Measurements from ENCODE around the gene ARHGAP22.
A peak's percentile ranks its signal among the peaks of the same experiment; 100 is the strongest.
"Not testable (repeated sequence)": the region's sequence is repeated elsewhere in the genome, so short reads cannot be mapped to it uniquely, and the experiment has no call there.

Gene ARHGAP22

DNA sequence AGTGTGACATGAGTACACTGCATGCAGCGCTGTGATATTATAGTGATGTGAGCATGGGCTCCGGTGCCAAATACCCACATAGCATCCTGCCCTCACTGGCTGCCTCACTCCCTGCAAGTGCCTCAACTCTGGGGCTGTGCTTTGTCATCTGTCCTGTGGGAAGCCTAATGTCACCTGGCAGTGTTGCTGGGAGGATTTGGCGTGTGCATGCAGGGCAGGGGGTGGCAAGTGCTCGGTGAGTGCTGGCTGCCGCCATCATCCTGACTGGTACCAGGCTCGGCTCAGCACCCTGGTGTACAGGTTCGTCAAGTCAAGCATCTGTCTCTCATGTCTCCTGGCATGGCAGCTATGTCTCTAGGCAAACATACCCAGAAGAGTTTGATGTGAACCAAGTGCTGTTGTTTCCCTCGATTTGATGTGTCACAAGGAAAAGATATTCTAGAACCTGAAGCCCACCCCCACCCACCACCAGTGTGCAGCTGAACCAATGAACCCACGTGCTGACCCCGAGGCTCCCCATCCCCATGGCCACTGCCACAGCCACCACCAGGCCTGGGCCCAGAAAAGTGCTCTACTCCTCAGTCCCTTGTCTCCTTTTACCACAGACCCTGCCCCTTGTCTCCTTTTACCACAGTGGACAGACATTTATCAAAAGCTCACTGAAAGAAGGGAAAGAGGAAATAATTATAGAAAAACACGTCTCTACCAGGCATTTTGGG lies 162.6 kb downstream of the ARHGAP22 start:
- DNase-seq (ENCODE audit: low read depth), result no peak
- H3K27me3 ChIP-seq (replicated peaks; ENCODE audit: control insufficient read depth, insufficient read depth, low read length), result no peaks in the 10 kb centered on the region

DNA sequence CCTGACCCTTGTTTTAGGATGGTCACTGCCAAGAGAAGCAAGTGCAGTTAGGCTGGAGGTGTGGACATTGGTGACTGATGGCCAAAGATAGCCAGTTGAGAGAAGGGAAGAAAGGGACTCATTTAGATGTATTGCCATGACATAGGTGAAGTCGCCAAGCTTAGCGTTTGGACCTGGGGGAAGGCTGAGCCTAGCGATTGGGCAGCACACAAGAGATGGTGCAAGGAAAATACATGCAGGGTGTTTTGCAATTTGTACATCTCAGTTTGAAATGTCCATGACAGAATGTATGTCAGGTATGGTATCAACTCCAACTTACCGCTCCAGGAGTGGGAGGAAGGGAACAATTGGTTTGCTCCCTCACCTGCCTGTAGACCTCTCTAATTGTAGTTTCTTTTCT lies 164.1 kb downstream of the ARHGAP22 start:
- no peak for DNase-seq (ENCODE audit: low read depth)
- no peak overlapping the region for H3K9ac ChIP-seq (ENCODE audit: low read length)
- peaks cover 22% of the 10 kb centered on the region for H3K4me1 ChIP-seq (ENCODE audit: control insufficient read depth, insufficient read depth, low read length)
- no peaks in the 10 kb centered on the region for H3K9me3 ChIP-seq (ENCODE audit: control insufficient read depth, low read length)
- no peak overlapping the region for H3K4me3 ChIP-seq (ENCODE audit: low read length)
- H3K36me3 ChIP-seq (ENCODE audit: control insufficient read depth, insufficient read depth, low read length, severe bottlenecking), result peaks cover 25% of the 10 kb centered on the region
- no peaks in the 10 kb centered on the region for H3K27me3 ChIP-seq (replicated peaks; ENCODE audit: control insufficient read depth, insufficient read depth, low read length)

More for the DNA sequence above, 162.6 kb downstream of the ARHGAP22 start:
- Histone ChIP-seq H3K9ac (ENCODE audit: low read length) (no peak overlapping the region), H3K4me1 (ENCODE audit: control insufficient read depth, insufficient read depth, low read length) (peaks cover 22% of the 10 kb centered on the region), H3K4me3 (ENCODE audit: low read length) (no peak overlapping the region), H3K36me3 (ENCODE audit: control insufficient read depth, insufficient read depth, low read length, severe bottlenecking) (peaks cover 18% of the 10 kb centered on the region), H3K9me3 (ENCODE audit: control insufficient read depth, low read length) (no peaks in the 10 kb centered on the region)

DNA sequence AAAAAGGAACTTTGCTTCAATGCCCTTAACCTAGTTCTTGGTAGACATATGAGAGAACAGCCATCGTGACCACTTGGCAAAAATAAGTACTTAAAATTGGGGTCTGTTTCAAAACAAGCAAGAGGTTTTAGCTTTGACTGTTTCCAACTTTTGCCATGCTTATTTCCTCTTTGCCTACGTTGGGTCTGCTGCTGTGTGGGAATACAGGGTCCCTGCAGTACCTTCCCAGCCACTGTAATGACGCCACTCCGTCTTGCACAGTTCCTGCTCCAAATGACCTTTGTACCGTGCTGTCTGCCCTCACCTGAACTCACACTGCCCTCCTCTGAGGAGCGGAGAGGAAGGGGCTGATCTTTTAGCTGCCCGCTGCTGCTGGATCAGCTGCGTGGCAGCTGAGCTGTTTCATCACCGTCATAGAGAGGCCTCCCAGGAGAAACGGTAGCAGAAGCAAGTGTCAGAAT lies 165.3 kb downstream of the ARHGAP22 start:
- Histone ChIP-seq H3K36me3 (ENCODE audit: control insufficient read depth, insufficient read depth, low read length, severe bottlenecking) (peaks cover 26% of the 10 kb centered on the region), H3K9me3 (ENCODE audit: control insufficient read depth, low read length) (no peaks in the 10 kb centered on the region), H3K4me3 (ENCODE audit: low read length) (peak overlapping the region; percentile 10), H3K9ac (ENCODE audit: low read length) (peak overlapping the region; percentile 5), H3K4me1 (ENCODE audit: control insufficient read depth, insufficient read depth, low read length) (peaks cover 22% of the 10 kb centered on the region), H3K27me3 (replicated peaks; ENCODE audit: control insufficient read depth, insufficient read depth, low read length) (no peaks in the 10 kb centered on the region)
- DNase-seq (ENCODE audit: low read depth), result no peak

DNA sequence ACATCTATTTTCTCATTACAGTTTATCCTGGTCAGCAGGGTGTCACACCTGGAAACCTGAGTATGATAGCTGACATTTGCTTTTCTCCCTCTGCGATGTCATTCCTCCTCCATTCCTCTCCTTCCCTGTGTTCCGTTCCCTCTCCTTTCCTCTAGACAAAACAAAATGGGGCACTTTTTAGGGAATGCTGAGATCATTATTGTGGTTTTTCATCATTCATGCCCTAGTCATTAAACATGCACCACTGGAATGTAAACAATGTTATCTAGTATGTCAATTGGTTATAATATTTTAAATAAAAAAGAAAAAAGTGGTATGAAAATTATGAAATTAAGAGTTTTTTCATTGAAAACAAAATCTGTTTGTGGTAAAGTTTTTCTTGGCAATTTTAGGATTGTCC lies 165.8 kb downstream of the ARHGAP22 start:
- Histone ChIP-seq H3K4me1 (ENCODE audit: control insufficient read depth, insufficient read depth, low read length) (peaks cover 22% of the 10 kb centered on the region), H3K27me3 (replicated peaks; ENCODE audit: control insufficient read depth, insufficient read depth, low read length) (no peaks in the 10 kb centered on the region), H3K9me3 (ENCODE audit: control insufficient read depth, low read length) (no peaks in the 10 kb centered on the region), H3K4me3 (ENCODE audit: low read length) (no peak overlapping the region), H3K36me3 (ENCODE audit: control insufficient read depth, insufficient read depth, low read length, severe bottlenecking) (peaks cover 26% of the 10 kb centered on the region), H3K9ac (ENCODE audit: low read length) (peak overlapping the region; percentile 5)
- peak; percentile 65 for DNase-seq (ENCODE audit: low read depth)

DNA sequence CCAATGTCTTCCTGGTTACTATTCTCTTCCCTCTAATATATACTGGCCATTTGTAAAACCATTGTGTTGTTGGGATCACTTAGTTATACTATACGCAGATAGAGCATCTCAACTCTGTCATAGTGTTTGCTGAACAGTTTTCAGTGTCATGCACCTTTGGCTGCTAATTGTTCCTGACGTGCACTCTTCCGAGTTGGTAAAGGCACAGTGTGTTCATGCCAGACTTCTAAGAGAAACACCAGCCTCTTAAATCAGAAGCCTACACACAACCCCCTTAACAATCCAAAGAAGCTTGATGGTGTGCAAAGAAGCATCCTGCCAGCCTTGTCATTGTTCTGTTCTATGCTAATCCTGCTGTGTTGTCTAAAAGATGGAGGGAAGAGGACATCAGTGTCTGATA lies 167.3 kb downstream of the ARHGAP22 start:
- peaks cover 26% of the 10 kb centered on the region for H3K36me3 ChIP-seq (ENCODE audit: control insufficient read depth, insufficient read depth, low read length, severe bottlenecking)
- no peak overlapping the region for H3K9ac ChIP-seq (ENCODE audit: low read length)
- DNase-seq (ENCODE audit: low read depth), result no peak

DNA sequence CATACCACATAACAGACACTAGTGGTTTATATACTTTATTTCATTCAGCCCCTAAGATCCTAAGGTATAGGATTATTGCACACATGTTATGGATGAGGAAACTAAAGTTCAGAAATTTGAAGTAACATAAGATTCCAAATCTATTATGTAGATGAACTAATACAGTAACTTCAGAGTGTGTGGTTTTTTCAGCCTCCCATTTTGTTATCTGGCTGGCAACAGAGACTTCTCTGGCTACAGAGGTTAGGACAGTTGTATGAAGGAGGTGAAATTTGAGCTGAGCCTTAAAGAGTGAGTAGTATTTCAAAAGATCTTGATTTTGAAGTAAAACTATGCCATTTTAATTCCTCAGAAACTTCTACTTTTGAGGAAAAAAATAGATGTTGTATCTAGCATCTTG lies 173.0 kb downstream of the ARHGAP22 start:
- H3K4me3 ChIP-seq (ENCODE audit: low read length), result no peak overlapping the region
- no peaks in the 10 kb centered on the region for H3K9me3 ChIP-seq (ENCODE audit: control insufficient read depth, low read length)
- H3K9ac ChIP-seq (ENCODE audit: low read length), result no peak overlapping the region
- peak; percentile 52 for DNase-seq (ENCODE audit: low read depth)
- H3K36me3 ChIP-seq (ENCODE audit: control insufficient read depth, insufficient read depth, low read length, severe bottlenecking), result peaks cover 26% of the 10 kb centered on the region
- peaks cover 4% of the 10 kb centered on the region for H3K4me1 ChIP-seq (ENCODE audit: control insufficient read depth, insufficient read depth, low read length)
- H3K27me3 ChIP-seq (replicated peaks; ENCODE audit: control insufficient read depth, insufficient read depth, low read length), result no peaks in the 10 kb centered on the region

More for the DNA sequence above, 167.3 kb downstream of the ARHGAP22 start:
- Histone ChIP-seq H3K9me3 (ENCODE audit: control insufficient read depth, low read length) (no peaks in the 10 kb centered on the region), H3K4me1 (ENCODE audit: control insufficient read depth, insufficient read depth, low read length) (peaks cover 22% of the 10 kb centered on the region), H3K4me3 (ENCODE audit: low read length) (no peak overlapping the region), H3K27me3 (replicated peaks; ENCODE audit: control insufficient read depth, insufficient read depth, low read length) (no peaks in the 10 kb centered on the region)

DNA sequence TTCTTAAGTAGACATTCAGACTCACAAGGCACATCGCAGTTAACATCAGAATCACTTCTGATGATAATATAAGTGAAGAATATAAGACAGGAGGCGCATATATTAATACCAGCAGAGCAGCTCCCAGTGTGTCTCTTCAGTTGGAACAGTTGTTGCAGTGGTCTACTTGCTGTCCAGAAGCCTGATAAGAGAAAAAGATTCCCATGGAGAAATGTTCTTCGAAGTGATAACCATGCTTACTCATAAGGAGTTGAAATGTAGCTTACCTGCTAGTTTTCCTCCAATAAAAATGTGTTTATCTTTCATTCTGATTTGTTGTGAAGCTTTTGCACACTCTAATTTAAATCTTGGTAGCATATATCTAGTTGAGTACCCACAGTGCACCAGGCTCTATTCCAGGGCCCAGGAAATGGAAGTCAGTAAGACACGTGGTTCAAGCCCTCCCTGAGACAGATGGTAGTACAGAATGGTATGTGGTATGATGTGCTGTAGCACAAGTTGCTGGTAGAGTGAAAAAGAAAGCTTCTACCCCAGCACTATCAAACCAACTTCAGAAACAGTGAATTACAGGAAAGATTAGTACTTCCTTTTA lies 174.4 kb downstream of the ARHGAP22 start:
- no peaks in the 10 kb centered on the region for H3K9me3 ChIP-seq (ENCODE audit: control insufficient read depth, low read length)
- peaks cover 18% of the 10 kb centered on the region for H3K36me3 ChIP-seq (ENCODE audit: control insufficient read depth, insufficient read depth, low read length, severe bottlenecking)
- peaks cover 4% of the 10 kb centered on the region for H3K4me1 ChIP-seq (ENCODE audit: control insufficient read depth, insufficient read depth, low read length)
- DNase-seq (ENCODE audit: low read depth), result no peak
- no peak overlapping the region for H3K4me3 ChIP-seq (ENCODE audit: low read length)
- no peaks in the 10 kb centered on the region for H3K27me3 ChIP-seq (replicated peaks; ENCODE audit: control insufficient read depth, insufficient read depth, low read length)
- no peak overlapping the region for H3K9ac ChIP-seq (ENCODE audit: low read length)

DNA sequence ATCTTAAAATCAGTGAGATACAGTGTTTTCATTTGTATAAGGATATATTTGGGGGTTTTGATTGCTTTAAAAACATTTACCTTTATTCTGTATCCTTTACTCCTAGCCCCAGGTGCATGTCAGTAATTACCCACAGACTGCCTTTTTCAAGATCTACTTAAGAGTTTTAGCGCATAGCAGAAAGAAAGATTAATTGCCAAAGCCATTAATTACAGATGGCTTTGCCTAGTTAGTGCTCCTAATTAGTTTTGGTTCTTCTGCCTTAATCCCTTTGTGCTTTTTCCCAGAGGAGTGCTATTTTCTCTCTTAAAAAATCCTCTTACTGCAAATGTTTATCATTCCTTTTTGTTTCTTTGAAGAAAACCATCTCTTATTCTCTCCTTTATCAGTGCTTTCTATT lies 175.6 kb downstream of the ARHGAP22 start:
- Histone ChIP-seq H3K27me3 (replicated peaks; ENCODE audit: control insufficient read depth, insufficient read depth, low read length) (no peaks in the 10 kb centered on the region), H3K9me3 (ENCODE audit: control insufficient read depth, low read length) (no peaks in the 10 kb centered on the region), H3K9ac (ENCODE audit: low read length) (no peak overlapping the region), H3K4me3 (ENCODE audit: low read length) (no peak overlapping the region), H3K4me1 (ENCODE audit: control insufficient read depth, insufficient read depth, low read length) (peaks cover 4% of the 10 kb centered on the region), H3K36me3 (ENCODE audit: control insufficient read depth, insufficient read depth, low read length, severe bottlenecking) (peaks cover 17% of the 10 kb centered on the region)
- no peak for DNase-seq (ENCODE audit: low read depth)

DNA sequence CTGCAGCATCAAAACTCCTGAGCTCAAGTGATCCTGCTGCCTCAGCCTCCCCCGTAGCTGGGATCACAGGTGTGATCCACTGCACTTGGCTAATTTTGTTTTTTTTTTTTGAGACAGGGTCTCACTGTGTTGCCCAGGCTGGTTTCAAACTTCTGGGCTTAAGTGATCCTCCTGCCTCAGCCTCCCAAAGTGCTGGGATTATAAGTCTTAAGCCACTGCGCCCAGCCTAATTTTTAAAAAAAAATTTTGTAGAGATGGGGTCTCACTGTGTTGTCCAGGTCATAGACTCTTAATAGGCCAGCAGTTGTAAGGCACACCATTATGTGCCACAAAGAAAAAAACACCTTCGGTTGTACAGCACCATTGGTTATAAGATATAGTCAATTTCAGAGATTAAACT lies 176.0 kb downstream of the ARHGAP22 start:
- H3K4me3 ChIP-seq (ENCODE audit: low read length), result no peak overlapping the region
- H3K9ac ChIP-seq (ENCODE audit: low read length), result no peak overlapping the region
- H3K36me3 ChIP-seq (ENCODE audit: control insufficient read depth, insufficient read depth, low read length, severe bottlenecking), result peaks cover 17% of the 10 kb centered on the region
- H3K9me3 ChIP-seq (ENCODE audit: control insufficient read depth, low read length), result no peaks in the 10 kb centered on the region
- H3K27me3 ChIP-seq (replicated peaks; ENCODE audit: control insufficient read depth, insufficient read depth, low read length), result no peaks in the 10 kb centered on the region
- DNase-seq (ENCODE audit: low read depth), result no peak
- H3K4me1 ChIP-seq (ENCODE audit: control insufficient read depth, insufficient read depth, low read length), result peaks cover 4% of the 10 kb centered on the region

DNA sequence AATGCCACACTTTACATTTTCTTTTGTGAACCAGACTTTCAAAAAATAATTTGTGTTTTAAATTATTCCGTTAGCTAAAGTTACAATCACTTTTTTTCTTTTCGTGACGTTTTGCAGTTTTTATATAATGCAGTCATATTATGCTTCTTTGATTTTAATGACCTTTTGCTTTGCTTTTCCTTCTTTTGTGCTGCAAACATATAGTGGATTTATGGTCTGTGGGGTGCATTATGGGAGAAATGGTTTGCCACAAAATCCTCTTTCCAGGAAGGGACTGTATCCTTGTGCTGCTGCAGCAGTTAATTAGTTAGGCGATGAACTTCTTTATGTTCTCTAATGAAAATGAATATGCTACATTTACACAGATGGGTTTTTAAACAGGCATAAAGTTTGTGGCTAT lies 181.0 kb downstream of the ARHGAP22 start:
- Histone ChIP-seq H3K27me3 (replicated peaks; ENCODE audit: control insufficient read depth, insufficient read depth, low read length) (no peaks in the 10 kb centered on the region), H3K9me3 (ENCODE audit: control insufficient read depth, low read length) (no peaks in the 10 kb centered on the region), H3K4me1 (ENCODE audit: control insufficient read depth, insufficient read depth, low read length) (no peaks in the 10 kb centered on the region), H3K36me3 (ENCODE audit: control insufficient read depth, insufficient read depth, low read length, severe bottlenecking) (peaks cover 17% of the 10 kb centered on the region), H3K4me3 (ENCODE audit: low read length) (no peak overlapping the region), H3K9ac (ENCODE audit: low read length) (no peak overlapping the region)
- no peak for DNase-seq (ENCODE audit: low read depth)

DNA sequence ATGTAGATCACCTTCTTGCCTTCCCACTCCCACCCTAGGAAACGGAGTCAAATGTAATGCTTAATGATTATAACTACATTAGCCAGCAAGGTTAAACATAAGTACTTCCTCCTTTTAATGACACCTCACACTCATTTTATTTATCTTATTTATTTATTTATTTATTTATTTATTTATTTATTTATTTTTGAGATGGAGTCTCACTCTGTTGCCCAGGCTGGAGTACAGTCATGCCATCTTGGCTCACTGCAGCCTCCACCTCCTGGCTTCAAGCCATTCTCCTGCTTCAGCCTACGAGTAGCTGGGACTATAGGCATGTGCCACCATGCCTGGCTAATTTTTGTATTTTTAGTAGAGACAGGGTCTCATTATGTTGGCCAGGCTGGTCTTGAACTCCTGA lies 183.0 kb downstream of the ARHGAP22 start:
- not testable (repeated sequence) for DNase-seq (ENCODE audit: low read depth); H3K4me3 ChIP-seq (ENCODE audit: low read length); H3K4me1 ChIP-seq (ENCODE audit: control insufficient read depth, insufficient read depth, low read length); H3K36me3 ChIP-seq (ENCODE audit: control insufficient read depth, insufficient read depth, low read length, severe bottlenecking); H3K9ac ChIP-seq (ENCODE audit: low read length); H3K27me3 ChIP-seq (replicated peaks; ENCODE audit: control insufficient read depth, insufficient read depth, low read length); H3K9me3 ChIP-seq (ENCODE audit: control insufficient read depth, low read length)

Data from adipocyte (in vitro differentiated cells).